Breast epithelium (tissue), 4 donors: Measurements from ENCODE around the gene SLCO2B1. TPM values are rescaled to one million over a fixed set of nuclear protein-coding genes. Genes with fewer than 3 reads are reported as not detected.

Source experiments
- DNase-seq, 2 donors: peaks; one replicate each; pipeline ENCODE4 v3.0.0-alpha.2; 2019; ENCODE audit warnings: low spot score in 2 of 2
- H3K27ac ChIP-seq, 2 donors: fragments of 200-600 bp; sonication (generic) in 1 of 2; one replicate each; pipeline ENCODE4 v1.5.1; 2016 to 2019; ENCODE audit warnings: mild to moderate bottlenecking in 1 of 2
- H3K27me3 ChIP-seq, 2 donors: fragments of 200-600 bp; sonication (generic) in 1 of 2; one replicate each; pipeline versions ENCODE4 v1.5.1 to v1.6.0; 2017 to 2019; ENCODE audit warnings: control low read depth in 1 of 2, mild to moderate bottlenecking in 1 of 2
- H3K36me3 ChIP-seq: fragments of 200-600 bp; one replicate; pipeline ENCODE4 v1.5.1; 2019
- H3K4me1 ChIP-seq, 2 donors: fragments of 200-600 bp; sonication (generic); one replicate each; pipeline ENCODE4 v1.5.1; 2016 to 2019; ENCODE audit warnings: control low read depth in 1 of 2
- H3K4me3 ChIP-seq, 3 donors: fragments of 200-600 bp; sonication (generic); 1 replicate in 2 of 3; 2 replicates in 1 of 3; pipeline ENCODE4 v1.5.1; 2016 to 2019; ENCODE audit warnings: mild to moderate bottlenecking in 3 of 3, moderate library complexity in 2 of 3
- H3K9me3 ChIP-seq, 2 donors: fragments of 200-600 bp; sonication (generic) in 1 of 2; one replicate each; pipeline ENCODE4 v1.5.1; 2016 to 2019; ENCODE audit warnings: control low read depth in 1 of 2
- POLR2A ChIP-seq: fragments of 450-650 bp; IDR thresholded peaks from one replicate; pipeline ENCODE4 v1.6.1; 2016; ENCODE audit warnings: antibody characterized with exemption, mild to moderate bottlenecking, moderate library complexity
- POLR2AphosphoS5 ChIP-seq, 3 donors: sonication (generic); formaldehyde crosslinking; IDR thresholded peaks; one replicate each; pipeline ENCODE4 v1.6.1; 2017; ENCODE audit warnings: antibody characterized with exemption in 3 of 3
- intact Hi-C: fragments of 100-400 bp; cut with DNase I; formaldehyde crosslinking; loops from one replicate; pipeline ENCODE4 v1.15.1; 2023; ENCODE audit warnings: low total_unique reads
- total RNA-seq, 3 donors: library from RNA; depleted of rRNA; stranded (reverse); fragments of >200 nt; gene quantifications; one replicate each; pipeline ENCODE4 v1.1.0, GENCODE V29; 2016
- TF ChIP-seq, protein P1 (sequence below), 3 donors: fragments of 450-650 bp; IDR thresholded peaks; one replicate each; pipeline ENCODE4 v1.5.1; 2016 to 2017; ENCODE audit warnings: antibody characterized with exemption in 3 of 3, mild to moderate bottlenecking in 3 of 3, moderate library complexity in 3 of 3

The SLCO2B1 gene
- total RNA-seq, 3 donors from 2014 or later = 23.9 to 86.9 (median 32.3) TPM

- no peak overlapping the region for H3K4me3 ChIP-seq
- H3K27ac ChIP-seq = no peak overlapping the region
- H3K9me3 ChIP-seq = no peaks in the 10 kb centered on the region
- no peaks in the 10 kb centered on the region for H3K4me1 ChIP-seq
- no peaks in the 10 kb centered on the region for H3K27me3 ChIP-seq
- DNase-seq = no peak
- intact Hi-C loops = loop anchor here (10.0 kb wide), 1 partner anchor 104 kb away; no protein-coding TSS in a partner anchor
- H3K36me3 ChIP-seq = no peaks in the 10 kb centered on the region
- TF ChIP-seq, protein P1, sequence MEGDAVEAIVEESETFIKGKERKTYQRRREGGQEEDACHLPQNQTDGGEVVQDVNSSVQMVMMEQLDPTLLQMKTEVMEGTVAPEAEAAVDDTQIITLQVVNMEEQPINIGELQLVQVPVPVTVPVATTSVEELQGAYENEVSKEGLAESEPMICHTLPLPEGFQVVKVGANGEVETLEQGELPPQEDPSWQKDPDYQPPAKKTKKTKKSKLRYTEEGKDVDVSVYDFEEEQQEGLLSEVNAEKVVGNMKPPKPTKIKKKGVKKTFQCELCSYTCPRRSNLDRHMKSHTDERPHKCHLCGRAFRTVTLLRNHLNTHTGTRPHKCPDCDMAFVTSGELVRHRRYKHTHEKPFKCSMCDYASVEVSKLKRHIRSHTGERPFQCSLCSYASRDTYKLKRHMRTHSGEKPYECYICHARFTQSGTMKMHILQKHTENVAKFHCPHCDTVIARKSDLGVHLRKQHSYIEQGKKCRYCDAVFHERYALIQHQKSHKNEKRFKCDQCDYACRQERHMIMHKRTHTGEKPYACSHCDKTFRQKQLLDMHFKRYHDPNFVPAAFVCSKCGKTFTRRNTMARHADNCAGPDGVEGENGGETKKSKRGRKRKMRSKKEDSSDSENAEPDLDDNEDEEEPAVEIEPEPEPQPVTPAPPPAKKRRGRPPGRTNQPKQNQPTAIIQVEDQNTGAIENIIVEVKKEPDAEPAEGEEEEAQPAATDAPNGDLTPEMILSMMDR (IDR thresholded peaks at IDR 0.05) = no peak
- TF ChIP-seq POLR2AphosphoS5 (IDR thresholded peaks at IDR 0.05) (no peak), POLR2A (no peak)
Observed at GRCh38 chr11:75248924-75249256, 98.0 kb downstream of the SLCO2B1 start.

GRCh38 chr11:75249704-75250103, 98.8 kb downstream of the SLCO2B1 start:
- DNase-seq = peak in 1 of 2 donors; percentile 24
- intact Hi-C loops = loop anchor here (10.0 kb wide), 1 partner anchor 105 kb away; no protein-coding TSS in a partner anchor
- TF ChIP-seq, protein P1 (IDR thresholded peaks at IDR 0.05) = no peak
- no peak for TF ChIP-seq POLR2AphosphoS5 (IDR thresholded peaks at IDR 0.05)
- TF ChIP-seq POLR2A = no peak

GRCh38 chr11:75254326-75254725, 103.4 kb downstream of the SLCO2B1 start:
- Histone ChIP-seq H3K36me3 (no peaks in the 10 kb centered on the region), H3K4me1 (no peaks in the 10 kb centered on the region), H3K4me3 (no peak overlapping the region), H3K27ac (no peak overlapping the region), H3K9me3 (no peaks in the 10 kb centered on the region), H3K27me3 (no peaks in the 10 kb centered on the region)
- TF ChIP-seq POLR2A = no peak
- TF ChIP-seq POLR2AphosphoS5 (IDR thresholded peaks at IDR 0.05) = no peak
- TF ChIP-seq, protein P1 (IDR thresholded peaks at IDR 0.05) = no peak
- intact Hi-C loops = no loop called here
- no peak for DNase-seq

More at GRCh38 chr11:75249704-75250103, 98.8 kb downstream of the SLCO2B1 start:
- no peaks in the 10 kb centered on the region for H3K9me3 ChIP-seq
- no peak overlapping the region for H3K27ac ChIP-seq
- H3K36me3 ChIP-seq = no peaks in the 10 kb centered on the region
- no peaks in the 10 kb centered on the region for H3K4me1 ChIP-seq
- no peaks in the 10 kb centered on the region for H3K27me3 ChIP-seq
- no peak overlapping the region for H3K4me3 ChIP-seq

Other genes with a start within 250 kb of the SLCO2B1 start
- gene XRRA1, start 202.0 kb upstream of the SLCO2B1 start, total RNA-seq = 10 to 100 TPM; 18.0 to 33.6 (median 18.4) TPM
- gene SPCS2, start 201.8 kb upstream of the SLCO2B1 start, total RNA-seq = 10 to 100 TPM; 34.1 to 57.8 (median 57.5) TPM
- 10 to 100 TPM; 11.8 to 12.8 (median 12.4) TPM for gene NEU3, start 162.2 kb upstream of the SLCO2B1 start, total RNA-seq
- not detected for gene OR2AT4, start 54.2 kb upstream of the SLCO2B1 start, total RNA-seq
- under 1 TPM in 1 of 3 donors, not detected in 2; 0.33 TPM for gene TPBGL, start 89.7 kb downstream of the SLCO2B1 start, total RNA-seq
- gene ARRB1, start 200.6 kb downstream of the SLCO2B1 start, total RNA-seq = 10 to 100 TPM; 31.2 to 64.0 (median 42.3) TPM
- gene RPS3, start 248.4 kb downstream of the SLCO2B1 start, total RNA-seq = 1,000 to 10,000 TPM; 1,024 to 2,406 (median 1,978) TPM